ENCODE data around the gene GANAB. TPM values are rescaled to one million over a fixed set of nuclear protein-coding genes. Genes with fewer than 3 reads are reported as not detected.

The GANAB gene
- total RNA-seq, 3 donors from 2014 or later (not counting 1 experiment from before 2014, with no cell fraction given) = 236 to 275 (median 246) TPM

GRCh38 chr11:62612366-62613290, 33.8 kb downstream of the GANAB start, which contains the start of the genes EML3 and ROM1:
EML3 (minus strand) TSS chr11:62612775; CDS start chr11:62612457, 318 bp downstream.
ROM1 (plus strand) TSS chr11:62613257; CDS start chr11:62613282, 25 bp downstream.
- Mint-ChIP-seq H3K9me3 (no peaks in the 10 kb centered on the region), H3K4me3 (peak within 1 kb of the TSS; percentile 96), H3K27me3 (ENCODE audit: low read depth in 2 of 2) (no peaks in the 10 kb centered on the region), H3K4me1 (peaks cover 18 to 52% of the 10 kb centered on the region in 2 donors), H3K27ac (peak within 1 kb of the TSS; percentile 95 to 98), H3K36me3 (no peaks in the 10 kb centered on the region)
- WGBS (ENCODE audit: insufficient coverage) = 3% methylated on average over 85 of the region's 91 CpGs
- ATAC-seq (peak; percentile 75 to 89 (median 76)), DNase-seq (peak; percentile 86 to 91)
- peaks cover 27% of the 10 kb centered on the region for H3K4me1 ChIP-seq (ENCODE audit: control insufficient read depth, insufficient read depth, low read length)
- TF ChIP-seq, protein P1, sequence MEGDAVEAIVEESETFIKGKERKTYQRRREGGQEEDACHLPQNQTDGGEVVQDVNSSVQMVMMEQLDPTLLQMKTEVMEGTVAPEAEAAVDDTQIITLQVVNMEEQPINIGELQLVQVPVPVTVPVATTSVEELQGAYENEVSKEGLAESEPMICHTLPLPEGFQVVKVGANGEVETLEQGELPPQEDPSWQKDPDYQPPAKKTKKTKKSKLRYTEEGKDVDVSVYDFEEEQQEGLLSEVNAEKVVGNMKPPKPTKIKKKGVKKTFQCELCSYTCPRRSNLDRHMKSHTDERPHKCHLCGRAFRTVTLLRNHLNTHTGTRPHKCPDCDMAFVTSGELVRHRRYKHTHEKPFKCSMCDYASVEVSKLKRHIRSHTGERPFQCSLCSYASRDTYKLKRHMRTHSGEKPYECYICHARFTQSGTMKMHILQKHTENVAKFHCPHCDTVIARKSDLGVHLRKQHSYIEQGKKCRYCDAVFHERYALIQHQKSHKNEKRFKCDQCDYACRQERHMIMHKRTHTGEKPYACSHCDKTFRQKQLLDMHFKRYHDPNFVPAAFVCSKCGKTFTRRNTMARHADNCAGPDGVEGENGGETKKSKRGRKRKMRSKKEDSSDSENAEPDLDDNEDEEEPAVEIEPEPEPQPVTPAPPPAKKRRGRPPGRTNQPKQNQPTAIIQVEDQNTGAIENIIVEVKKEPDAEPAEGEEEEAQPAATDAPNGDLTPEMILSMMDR (IDR thresholded peaks at IDR 0.05) = peak; percentile 97
- peak within 1 kb of the TSS; percentile 89 for H3K27ac ChIP-seq (ENCODE audit: low read length)
- intact Hi-C loops (cut with micrococcal nuclease) = loop anchor here (1.0 to 5.0 kb wide), 3 partner anchors 9 to 95 kb away; partner anchors contain the start of genes B3GAT3, BSCL2, C11orf98 and CSKMT
- H3K27me3 ChIP-seq (ENCODE audit: control insufficient read depth, insufficient read depth, low read length) = no peaks in the 10 kb centered on the region
- H3K4me3 ChIP-seq (ENCODE audit: low read length) = peak within 1 kb of the TSS; percentile 64
- no peaks in the 10 kb centered on the region for H3K9me3 ChIP-seq (ENCODE audit: control insufficient read depth, insufficient read depth, low read length)
- peaks cover 39% of the 10 kb centered on the region for H3K36me3 ChIP-seq (ENCODE audit: control insufficient read depth, insufficient read depth, low read length)

GRCh38 chr11:62611705-62612365, 34.6 kb downstream of the GANAB start:
- Mint-ChIP-seq H3K9me3 (no peaks in the 10 kb centered on the region), H3K36me3 (no peaks in the 10 kb centered on the region), H3K4me3 (peak overlapping the region; percentile 96), H3K27me3 (ENCODE audit: low read depth in 2 of 2) (no peaks in the 10 kb centered on the region), H3K4me1 (peaks cover 18 to 53% of the 10 kb centered on the region in 2 donors), H3K27ac (peak overlapping the region; percentile 95 to 98)
- ATAC-seq (peak; percentile 56 to 71 (median 57)), DNase-seq (peak in 1 of 2 donors; percentile 82)
- Histone ChIP-seq H3K9me3 (ENCODE audit: control insufficient read depth, insufficient read depth, low read length) (no peaks in the 10 kb centered on the region), H3K27ac (ENCODE audit: low read length) (peak overlapping the region; percentile 89), H3K4me3 (ENCODE audit: low read length) (peak overlapping the region; percentile 64), H3K36me3 (ENCODE audit: control insufficient read depth, insufficient read depth, low read length) (peaks cover 41% of the 10 kb centered on the region), H3K27me3 (ENCODE audit: control insufficient read depth, insufficient read depth, low read length) (no peaks in the 10 kb centered on the region), H3K4me1 (ENCODE audit: control insufficient read depth, insufficient read depth, low read length) (peaks cover 27% of the 10 kb centered on the region)
- intact Hi-C loops (cut with micrococcal nuclease) = loop anchor here (2.0 to 5.0 kb wide), 2 partner anchors 53 to 95 kb away; partner anchors contain the start of genes BSCL2, C11orf98, CSKMT and GNG3
- TF ChIP-seq, protein P1 (IDR thresholded peaks at IDR 0.05) = no peak
- WGBS (ENCODE audit: insufficient coverage) = under 1% methylated on average over 34 of the region's 34 CpGs

DNA sequence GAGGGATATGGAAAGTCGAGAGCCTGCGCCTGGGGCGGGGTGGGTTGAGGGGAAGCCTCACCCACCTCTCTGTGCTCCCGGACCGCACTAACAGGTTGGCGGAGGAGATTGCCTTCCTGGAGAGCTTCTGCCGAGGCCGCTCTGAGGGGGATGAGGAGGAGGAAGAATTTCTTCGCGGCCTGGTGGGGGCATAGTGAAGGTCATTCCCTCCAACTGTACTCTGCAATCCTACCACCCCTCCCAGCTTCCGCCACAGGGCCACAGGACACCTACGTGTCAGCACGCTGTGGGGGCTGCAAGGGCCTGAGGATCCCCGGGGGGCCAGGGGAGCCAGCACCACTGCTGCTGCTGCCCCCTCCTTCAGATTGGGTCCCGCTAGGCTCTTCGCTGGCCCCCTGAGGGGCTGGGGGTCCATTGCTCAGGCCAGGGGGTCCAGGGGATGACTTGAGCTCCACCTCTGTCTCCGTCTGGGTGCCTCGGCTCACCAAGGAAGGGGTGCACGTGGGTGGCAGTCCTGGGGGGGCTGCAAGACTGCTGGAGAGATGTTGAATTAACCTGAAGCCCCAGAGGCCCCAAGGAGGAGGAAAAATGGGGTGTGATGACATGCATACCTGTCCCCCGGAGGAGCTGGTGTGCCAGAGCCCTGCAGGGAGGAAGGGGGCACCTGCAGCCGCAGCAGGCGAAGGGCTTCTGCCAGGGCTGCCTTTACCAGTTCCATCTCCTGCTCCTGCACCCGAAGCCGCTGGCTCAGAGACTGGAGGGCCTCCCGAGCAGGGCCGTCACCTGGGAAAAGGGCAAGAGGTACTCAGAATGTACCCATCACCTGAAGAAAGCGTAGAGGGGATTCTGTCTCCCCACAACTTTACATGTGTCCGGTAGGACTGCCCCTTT, 35.4 kb downstream of the GANAB start:
- ATAC-seq = no peak
- Mint-ChIP-seq H3K4me1 (peaks cover 18 to 53% of the 10 kb centered on the region in 2 donors), H3K9me3 (no peaks in the 10 kb centered on the region), H3K4me3 (peak overlapping the region; percentile 96), H3K36me3 (no peaks in the 10 kb centered on the region), H3K27ac (peak overlapping the region; percentile 95 to 98), H3K27me3 (ENCODE audit: low read depth in 2 of 2) (no peaks in the 10 kb centered on the region)
- Histone ChIP-seq H3K4me1 (ENCODE audit: control insufficient read depth, insufficient read depth, low read length) (peaks cover 27% of the 10 kb centered on the region), H3K4me3 (ENCODE audit: low read length) (peak overlapping the region; percentile 64), H3K27me3 (ENCODE audit: control insufficient read depth, insufficient read depth, low read length) (no peaks in the 10 kb centered on the region), H3K9me3 (ENCODE audit: control insufficient read depth, insufficient read depth, low read length) (no peaks in the 10 kb centered on the region), H3K36me3 (ENCODE audit: control insufficient read depth, insufficient read depth, low read length) (peaks cover 41% of the 10 kb centered on the region), H3K27ac (ENCODE audit: low read length) (peak overlapping the region; percentile 89)
- intact Hi-C loops (cut with micrococcal nuclease) = loop anchor here (5.0 kb wide), 1 partner anchor 96 kb away; the partner anchor contains the start of genes BSCL2 and GNG3
- TF ChIP-seq, protein P1 (IDR thresholded peaks at IDR 0.05) = no peak
- WGBS (ENCODE audit: insufficient coverage) = 80% methylated on average over 26 of the region's 28 CpGs
- DNase-seq = no peak
